Mammary epithelial cell (primary cell): Measurements from ENCODE around the gene RFXAP.

Experiments used
- CTCF ChIP-seq, 2 donors: IDR thresholded peaks in 1 of 2; conservative IDR thresholded peaks in 1 of 2; 2 replicates each; pipeline ENCODE4 v1.5.1; 2011 to 2012; ENCODE audit warnings: inconsistent platforms in 2 of 2, low read length in 2 of 2, mild to moderate bottlenecking in 2 of 2, control low read depth in 1 of 2, low read depth in 1 of 2; ENCODE audit not compliant: insufficient read depth in 1 of 2; ENCODE audit errors: extremely low read depth in 1 of 2
- EZH2 ChIP-seq: IDR thresholded peaks from 2 replicates; pipeline ENCODE4 v1.6.1; 2012; ENCODE audit warnings: low read length, inconsistent platforms, borderline replicate concordance

DNA sequence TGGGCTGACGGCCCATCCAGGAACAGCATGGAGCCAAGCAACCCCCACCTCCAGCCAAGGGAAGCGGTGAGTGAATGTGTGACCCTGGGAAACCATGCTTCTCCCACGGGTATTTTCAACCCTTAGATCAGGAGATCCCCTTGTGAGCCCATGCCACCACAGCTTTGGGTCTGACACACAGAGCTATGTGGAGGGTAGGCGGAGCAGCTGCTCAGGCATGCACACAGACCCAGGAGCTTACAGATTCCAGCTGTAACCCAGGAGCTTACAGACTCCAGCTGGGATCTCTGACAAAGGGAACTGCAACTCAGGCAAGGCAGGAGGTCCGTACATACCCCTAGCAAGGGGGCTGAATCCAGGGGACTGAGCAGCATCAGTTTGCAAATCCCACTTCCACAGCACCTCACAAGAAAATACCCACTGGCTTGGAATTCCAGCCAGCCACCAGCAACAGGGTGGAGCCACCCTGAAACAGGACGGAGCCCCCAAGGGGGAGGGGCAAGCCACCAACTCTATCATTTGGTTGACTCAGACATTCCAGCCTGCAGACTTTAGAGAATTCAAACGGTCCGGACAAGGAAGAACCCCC lies 40.8 kb upstream of the RFXAP start:
- TF ChIP-seq CTCF (conservative IDR thresholded peaks at IDR 0.05 in 1 of 2, IDR thresholded peaks at IDR 0.05 in 1 of 2; ENCODE audit: extremely low read depth in 1 of 2, insufficient read depth in 1 of 2, low read depth in 1 of 2, low read length in 2 of 2) (no peak), EZH2 (no peak)
